ENCODE results near the gene FBXW9.
A peak's percentile ranks its signal among the peaks of the same experiment; 100 is the strongest.

FBXW9 gene

GRCh38 chr19:12696366-12697335 lies at the start of gene FBXW9:
FBXW9 (minus strand) TSS chr19:12696631; CDS start chr19:12696581, 50 bp downstream.
- TF ChIP-seq TAF1 (IDR thresholded peaks at IDR 0.05; ENCODE audit: low read depth) (peak; percentile 62; the same call in 1 of the 2 replicates), TCF12 (IDR thresholded peaks at IDR 0.05; ENCODE audit: low read depth) (0 out of 2 replicates have a peak, but pooled peaks have one; percentile 8), REST (IDR thresholded peaks at IDR 0.05; ENCODE audit: low read depth) (no peak), EP300 (IDR thresholded peaks at IDR 0.05; ENCODE audit: borderline replicate concordance) (no peak), CEBPB (IDR thresholded peaks at IDR 0.05) (no peak), ZBTB7A (IDR thresholded peaks at IDR 0.05; ENCODE audit: low read depth) (no peak), TEAD4 (IDR thresholded peaks at IDR 0.05) (no peak), EGR1 (IDR thresholded peaks at IDR 0.05) (peak; percentile 15; the same call in 1 of the 2 replicates), FOXM1 (IDR thresholded peaks at IDR 0.05; ENCODE audit: borderline replicate concordance, low read depth) (no peak), RAD21 (IDR thresholded peaks at IDR 0.05; ENCODE audit: low read depth) (no peak), CREB1 (IDR thresholded peaks at IDR 0.05; ENCODE audit: low read depth) (peak; percentile 95), USF1 (IDR thresholded peaks at IDR 0.05) (no peak), YY1 (IDR thresholded peaks at IDR 0.05; ENCODE audit: low read depth) (peak; percentile 47; the same call in 1 of the 2 replicates), NFIC (IDR thresholded peaks at IDR 0.05) (peak; percentile 23; the same call in 1 of the 2 replicates)
- TF ChIP-seq, protein P1, sequence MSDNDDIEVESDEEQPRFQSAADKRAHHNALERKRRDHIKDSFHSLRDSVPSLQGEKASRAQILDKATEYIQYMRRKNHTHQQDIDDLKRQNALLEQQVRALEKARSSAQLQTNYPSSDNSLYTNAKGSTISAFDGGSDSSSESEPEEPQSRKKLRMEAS (IDR thresholded peaks at IDR 0.05): peak; percentile 78

- TF ChIP-seq CREB1 (IDR thresholded peaks at IDR 0.05; ENCODE audit: low read depth): no peak
- TF ChIP-seq NFIC (IDR thresholded peaks at IDR 0.05): peak; percentile 20; the same call in 1 of the 2 replicates
- TF ChIP-seq EP300 (IDR thresholded peaks at IDR 0.05; ENCODE audit: borderline replicate concordance): no peak
- no peak for TF ChIP-seq RAD21 (IDR thresholded peaks at IDR 0.05; ENCODE audit: low read depth)
Observed at GRCh38 chr19:12745166-12745897, 48.9 kb upstream of the FBXW9 start.

DNA sequence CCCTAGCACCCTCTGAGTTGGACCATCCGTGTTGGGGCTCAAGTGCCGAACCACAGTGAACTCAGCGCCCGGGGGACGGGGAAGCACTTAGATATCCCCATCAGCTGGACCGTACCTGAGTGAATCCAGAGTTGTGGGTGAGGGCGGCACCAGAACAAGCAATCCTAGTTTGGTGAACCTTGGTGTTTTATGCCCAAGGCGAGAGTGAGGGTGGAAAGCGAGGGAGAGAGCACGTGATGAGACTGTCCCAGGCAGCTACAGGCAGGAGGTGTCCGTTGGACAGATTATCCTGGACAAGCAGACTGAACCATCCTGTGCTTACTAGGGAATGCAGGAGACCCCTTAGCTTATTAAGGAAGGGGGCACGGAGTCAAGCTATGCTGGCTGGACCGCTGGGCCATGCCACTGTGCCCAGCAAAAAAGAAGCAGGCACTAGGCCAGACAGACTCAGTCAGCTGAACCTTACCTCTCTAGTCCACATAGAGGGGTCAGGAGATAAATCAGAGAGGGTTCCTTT lies 41.5 kb upstream of the FBXW9 start:
- no peak for TF ChIP-seq USF1 (IDR thresholded peaks at IDR 0.05)
- TF ChIP-seq TEAD4 (IDR thresholded peaks at IDR 0.05): no peak
- no peak for TF ChIP-seq RAD21 (IDR thresholded peaks at IDR 0.05; ENCODE audit: low read depth)
- no peak for TF ChIP-seq NFIC (IDR thresholded peaks at IDR 0.05)
- TF ChIP-seq YY1 (IDR thresholded peaks at IDR 0.05; ENCODE audit: low read depth): no peak
- no peak for TF ChIP-seq TCF12 (IDR thresholded peaks at IDR 0.05; ENCODE audit: low read depth)
- TF ChIP-seq CEBPB (IDR thresholded peaks at IDR 0.05): no peak
- no peak for TF ChIP-seq REST (IDR thresholded peaks at IDR 0.05; ENCODE audit: low read depth)
- no peak for TF ChIP-seq ZBTB7A (IDR thresholded peaks at IDR 0.05; ENCODE audit: low read depth)
- TF ChIP-seq FOXM1 (IDR thresholded peaks at IDR 0.05; ENCODE audit: borderline replicate concordance, low read depth): no peak

- TF ChIP-seq ZBTB7A (IDR thresholded peaks at IDR 0.05; ENCODE audit: low read depth) (no peak), USF1 (IDR thresholded peaks at IDR 0.05) (peak; percentile 99), EP300 (IDR thresholded peaks at IDR 0.05; ENCODE audit: borderline replicate concordance) (peak; percentile 28; the same call in 1 of the 2 replicates), FOXM1 (IDR thresholded peaks at IDR 0.05; ENCODE audit: borderline replicate concordance, low read depth) (no peak), TAF1 (IDR thresholded peaks at IDR 0.05; ENCODE audit: low read depth) (peak; percentile 92), NFIC (IDR thresholded peaks at IDR 0.05) (peak; percentile 16; the same call in 1 of the 2 replicates), TCF12 (IDR thresholded peaks at IDR 0.05; ENCODE audit: low read depth) (0 out of 2 replicates have a peak, but pooled peaks have one; percentile 33), RAD21 (IDR thresholded peaks at IDR 0.05; ENCODE audit: low read depth) (no peak), YY1 (IDR thresholded peaks at IDR 0.05; ENCODE audit: low read depth) (peak; percentile 98), CEBPB (IDR thresholded peaks at IDR 0.05) (no peak), TEAD4 (IDR thresholded peaks at IDR 0.05) (no peak), EGR1 (IDR thresholded peaks at IDR 0.05) (no peak)
- TF ChIP-seq, protein P1 (IDR thresholded peaks at IDR 0.05): peak; percentile 45; the same call in 1 of the 2 replicates
Observed at GRCh38 chr19:12736995-12737834, 40.8 kb upstream of the FBXW9 start, which contains the start of gene GET3. GET3 (plus strand) TSS chr19:12737497; CDS start chr19:12737506, 9 bp downstream.
